Measurements from ENCODE around the gene ELF5. TPM values are rescaled to one million over a fixed set of nuclear protein-coding genes. Genes with fewer than 3 reads are reported as not detected.

Gene ELF5
- total and polyA plus RNA-seq, 10 of the 15 experiments (the other 5 are each of a cell fraction or from before 2014, with no cell fraction given) = not detected

GRCh38 chr11:34483106-34483874, 30.3 kb downstream of the ELF5 start:
- Histone ChIP-seq H3K4me3 (no peak overlapping the region), H3K27me3 (replicated peaks in 1 of 2; ENCODE audit: control insufficient read depth in 2 of 2, insufficient read depth in 2 of 2, low read length in 1 of 2) (no peaks in the 10 kb centered on the region), H3K4me1 (ENCODE audit: control insufficient read depth, insufficient read depth, low read length) (no peaks in the 10 kb centered on the region; the same call in 1 of the 2 replicates), H3K36me3 (ENCODE audit: control insufficient read depth in 2 of 2, insufficient read depth in 2 of 2, low read length in 1 of 2) (no peaks in the 10 kb centered on the region), H2AFZ (ENCODE audit: control insufficient read depth, low read depth, low read length) (no peak overlapping the region), H3K27ac (ENCODE audit: control insufficient read depth, insufficient read depth) (no peak overlapping the region), H3K9me3 (replicated peaks; ENCODE audit: control insufficient read depth, insufficient read depth, low read length) (no peaks in the 10 kb centered on the region), H3K4me2 (ENCODE audit: control insufficient read depth, insufficient read depth) (no peak overlapping the region), H3K79me2 (ENCODE audit: control insufficient read depth, insufficient read depth, low read length) (no peaks in the 10 kb centered on the region), H3K9ac (ENCODE audit: control insufficient read depth, insufficient read depth, low read length) (no peak overlapping the region), H4K20me1 (ENCODE audit: control insufficient read depth, insufficient read depth) (no peaks in the 10 kb centered on the region)
- intact Hi-C loops (cut with micrococcal nuclease; ENCODE audit: unreplicated experiment) = no loop called here
- TF ChIP-seq HDAC2 (IDR thresholded peaks at IDR 0.05) (no peak), POU2F2 (IDR thresholded peaks at IDR 0.05; ENCODE audit: borderline replicate concordance, low read depth, low read length) (no peak), HSF1 (IDR thresholded peaks at IDR 0.05; ENCODE audit: low read depth, low read length) (no peak), RAD51 (IDR thresholded peaks at IDR 0.05) (no peak), SMAD1 (IDR thresholded peaks at IDR 0.05; ENCODE audit: low read depth, partially characterized antibody) (no peak), CTCF (IDR thresholded peaks at IDR 0.05 in 2 of 3, conservative IDR thresholded peaks at IDR 0.05 in 1 of 3; ENCODE audit: control insufficient read depth in 2 of 3, extremely low read depth in 1 of 3, insufficient read depth in 1 of 3, low read depth in 3 of 3, low read length in 3 of 3) (no peak), NRF1 (conservative IDR thresholded peaks at IDR 0.05; ENCODE audit: low read depth, low read length) (no peak), RB1 (IDR thresholded peaks at IDR 0.05; ENCODE audit: borderline replicate concordance) (no peak), EED (IDR thresholded peaks at IDR 0.05; ENCODE audit: low read depth) (no peak), CREB1 (IDR thresholded peaks at IDR 0.05; ENCODE audit: low read depth) (no peak), NR2C1 (IDR thresholded peaks at IDR 0.05) (no peak), ZBED1 (IDR thresholded peaks at IDR 0.05; ENCODE audit: borderline replicate concordance) (no peak)
- FAIRE-seq (no peak), DNase-seq (ENCODE audit: low read depth, low spot score) (no peak), ATAC-seq (no peak)
- ChIA-PET CTCF (interaction anchor here (1.9 kb wide), 1 partner anchor 15 kb away, joined by 9 read pairs; no protein-coding TSS in a partner anchor), RAD21 (ENCODE audit: unreplicated experiment) (no interaction called here), SMC1A (ENCODE audit: uncharacterized antibody, unreplicated experiment) (no interaction called here), POLR2A (no interaction called here)
- in situ Hi-C loops (cut with MboI) = loop anchor here (25.0 kb wide), 1 partner anchor 321 kb away; no protein-coding TSS in a partner anchor
- 49% methylated on average over 9 of the region's 9 CpGs for WGBS (ENCODE audit: insufficient coverage, insufficient replicate concordance, low lambda C conversion rate, missing lambda C conversion rate)
- BruUV-seq (replicated peaks) = no TSS peak
